Smooth muscle cell of the umbilical artery (primary cell): ENCODE measurements around the gene POTEB3. TPM values are rescaled to one million over a fixed set of nuclear protein-coding genes. Genes with fewer than 3 reads are reported as not detected.

Experiments used
- total RNA-seq: library from RNA; depleted of rRNA; stranded (reverse); fragments of >200 nt; gene quantifications from 2 replicates; pipeline ENCODE4 v1.2.3, GENCODE V29; 2014

Gene POTEB3
- not detected in 2 replicates for total RNA-seq

GRCh38 chr15:21440399-21440798 is at the start of gene POTEB3:
TSS of gene POTEB3 (minus strand) at chr15:21440499. CDS start at chr15:21440011, 488 bp downstream.

